GM18520 (cell line): Measurements from ENCODE around the gene HSFY2.
"Not testable (repeated sequence)": the region's sequence is repeated elsewhere in the genome, so short reads cannot be mapped to it uniquely, and the experiment has no call there.

Source experiments
- ATAC-seq: cut with Tn5 transposase; IDR thresholded peaks from one replicate; pipeline ENCODE4 v1.9.1; 2021; ENCODE audit not compliant: unreplicated experiment

Gene HSFY2, protein sequence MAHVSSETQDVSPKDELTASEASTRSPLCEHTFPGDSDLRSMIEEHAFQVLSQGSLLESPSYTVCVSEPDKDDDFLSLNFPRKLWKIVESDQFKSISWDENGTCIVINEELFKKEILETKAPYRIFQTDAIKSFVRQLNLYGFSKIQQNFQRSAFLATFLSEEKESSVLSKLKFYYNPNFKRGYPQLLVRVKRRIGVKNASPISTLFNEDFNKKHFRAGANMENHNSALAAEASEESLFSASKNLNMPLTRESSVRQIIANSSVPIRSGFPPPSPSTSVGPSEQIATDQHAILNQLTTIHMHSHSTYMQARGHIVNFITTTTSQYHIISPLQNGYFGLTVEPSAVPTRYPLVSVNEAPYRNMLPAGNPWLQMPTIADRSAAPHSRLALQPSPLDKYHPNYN

DNA sequence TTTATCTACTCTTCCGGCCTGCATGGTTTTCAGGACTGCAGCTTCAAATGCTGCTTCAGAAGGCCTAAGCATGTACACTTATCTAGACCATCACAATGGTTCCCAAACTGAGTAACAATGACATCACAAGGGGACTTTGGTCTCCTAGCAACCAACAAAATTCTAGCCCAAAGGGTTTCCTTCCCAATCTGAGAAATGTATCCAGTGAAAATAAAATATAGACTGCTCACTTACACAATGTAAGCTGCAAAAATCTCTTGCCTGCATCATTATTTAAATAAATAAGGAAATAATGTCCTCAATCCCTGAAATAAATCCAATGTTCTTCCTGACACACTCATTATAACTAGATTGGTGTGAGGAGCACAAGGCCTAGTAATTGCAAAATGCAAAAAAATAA lies at the start of gene HSFY2:
TSS of gene HSFY2 (minus strand) at position 101 of the 400 bp plus-strand sequence. CDS start 117 bp downstream, outside the sequence.
- ATAC-seq = not testable (repeated sequence)

DNA sequence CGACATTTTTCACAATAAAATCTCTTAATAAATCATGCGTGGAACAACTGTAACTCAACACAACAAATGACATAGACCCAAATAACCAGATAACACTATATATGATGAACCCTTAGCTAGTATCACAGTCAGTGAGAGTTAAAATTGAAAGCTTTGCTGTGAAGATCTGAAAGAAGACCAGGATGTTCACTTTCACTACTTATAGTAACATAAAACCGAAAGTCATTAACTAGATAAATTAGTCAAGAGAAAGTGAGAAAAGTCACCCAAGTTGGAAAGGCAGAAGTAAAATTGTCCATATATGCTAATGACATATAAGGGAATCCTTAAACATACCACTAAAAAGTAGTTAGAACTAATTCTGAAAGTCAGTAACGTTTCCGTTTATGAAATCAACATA lies 42.2 kb upstream of the HSFY2 start:
- ATAC-seq = not testable (repeated sequence)

DNA sequence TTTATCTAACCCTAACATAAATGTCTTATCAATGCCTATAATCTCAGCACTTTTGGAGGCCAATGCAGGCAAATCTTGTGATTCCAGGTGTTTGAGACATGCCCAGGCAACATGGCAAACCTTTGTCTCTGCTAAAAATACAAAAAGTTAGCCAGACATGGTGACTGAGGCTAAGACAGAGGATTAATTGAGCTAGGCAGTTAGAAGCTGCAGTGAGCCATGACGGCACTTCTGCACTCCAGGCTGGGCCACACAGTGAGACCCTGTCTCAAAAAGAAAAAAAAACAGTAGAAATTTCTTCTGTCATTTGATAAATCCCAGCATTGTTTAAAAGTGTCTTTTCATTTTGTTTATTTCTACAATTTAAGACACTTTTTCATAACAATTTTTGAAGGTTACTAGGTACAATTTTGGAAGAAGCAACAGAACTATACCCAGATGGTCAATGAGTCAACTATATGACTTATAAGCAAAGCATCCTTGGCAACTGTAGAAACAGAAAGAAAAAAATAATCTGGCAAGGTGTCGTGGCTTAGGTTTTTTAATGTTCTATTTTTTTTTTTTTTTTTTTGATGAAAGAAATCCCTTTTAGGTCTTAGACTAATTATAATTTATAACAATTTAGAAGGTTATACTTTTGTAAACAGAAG lies 15.3 kb upstream of the HSFY2 start:
- ATAC-seq = not testable (repeated sequence)

DNA sequence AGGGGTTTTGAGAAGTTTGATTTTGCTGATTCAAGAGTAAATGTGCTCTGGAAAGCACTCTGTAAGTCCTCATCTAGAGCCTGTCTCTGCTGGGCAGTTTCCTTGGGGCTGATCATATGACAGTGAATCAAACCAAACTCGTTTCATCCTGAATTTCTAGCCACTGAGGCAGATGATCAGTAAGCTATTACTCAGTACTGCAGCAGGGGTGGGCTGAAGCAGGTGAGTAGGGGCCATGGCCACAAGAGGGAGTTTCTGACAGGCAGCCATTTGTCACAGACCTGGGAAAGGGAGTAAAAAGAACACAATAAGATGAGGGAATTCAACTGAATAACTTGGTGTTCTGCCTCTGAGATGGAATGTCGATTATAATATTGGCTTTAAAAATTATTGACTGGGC lies 19.5 kb downstream of the HSFY2 start:
- not testable (repeated sequence) for ATAC-seq

DNA sequence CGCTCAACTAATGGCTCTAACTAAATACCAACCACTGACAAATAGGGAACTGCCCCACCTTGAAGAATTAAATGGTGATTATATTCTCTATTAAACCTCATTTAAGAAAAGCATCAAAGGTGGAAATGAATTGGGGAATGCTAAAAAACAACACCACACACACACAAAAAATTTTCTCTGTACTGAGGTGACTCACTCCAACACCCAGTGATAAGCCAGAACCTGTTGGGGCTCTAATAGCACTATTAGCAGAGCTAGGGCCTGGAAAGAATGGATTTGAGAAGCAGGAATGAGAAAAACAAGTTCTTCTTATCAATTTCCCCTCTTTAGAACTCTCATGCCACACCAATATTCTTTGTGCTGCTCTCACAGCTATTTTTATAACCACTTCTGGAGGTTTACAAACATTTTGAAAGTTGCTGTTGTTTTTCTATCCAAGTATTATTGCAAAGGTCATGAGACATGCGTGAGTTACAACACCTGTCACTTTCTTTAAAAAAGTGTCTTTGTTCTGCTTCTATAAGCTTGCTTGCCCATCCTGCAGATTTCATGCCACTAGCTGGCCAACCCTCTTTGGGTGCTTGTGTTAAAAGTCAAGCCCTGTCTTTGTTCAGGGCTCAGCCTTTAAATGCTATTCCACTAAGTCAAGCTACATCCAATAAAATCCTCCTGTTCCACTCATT lies 20.3 kb downstream of the HSFY2 start:
- ATAC-seq = not testable (repeated sequence)

DNA sequence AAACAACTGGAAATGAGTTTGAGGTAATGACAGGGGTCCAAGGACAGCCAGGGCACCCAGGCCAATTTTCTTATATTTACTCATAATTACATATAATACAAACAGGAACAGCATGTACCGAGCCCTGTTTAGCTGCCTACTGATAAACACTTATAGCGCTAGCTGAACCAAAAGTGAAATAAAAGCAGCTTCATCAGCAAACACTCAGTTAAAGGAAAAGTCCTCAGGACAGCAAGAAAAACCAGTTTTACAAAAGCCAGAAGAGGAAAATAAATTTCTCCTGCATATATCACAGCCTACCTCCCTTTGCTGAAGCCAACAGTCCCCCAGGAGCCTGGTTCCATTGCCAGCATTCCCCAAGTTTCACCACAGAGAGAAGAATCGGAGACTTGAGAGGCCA lies 49.8 kb downstream of the HSFY2 start:
- ATAC-seq = not testable (repeated sequence)
